ENCODE measurements around the gene LIG4.

- TF ChIP-seq CTCF (IDR thresholded peaks at IDR 0.05) (no peak), POLR2A (IDR thresholded peaks at IDR 0.05) (no peak), POLR2AphosphoS5 (IDR thresholded peaks at IDR 0.05) (no peak)
Measured at GRCh38 chr13:108212886-108213285, 2.5 kb downstream of the LIG4 start.

Data from breast epithelium (tissue), 3 donors.